Tongue (tissue), 2 donors: Measurements from ENCODE around the gene RALGAPA2. TPM values are rescaled to one million over a fixed set of nuclear protein-coding genes. Genes with fewer than 3 reads are reported as not detected.
A peak's percentile ranks its signal among the peaks of the same experiment; 100 is the strongest.

Experiments used
- DNase-seq: peaks from one replicate; pipeline ENCODE4 v3.0.0-alpha.2; 2015
- total RNA-seq: library from RNA; depleted of rRNA; stranded (reverse); fragments of >200 nt; gene quantifications from one replicate; pipeline ENCODE4 v1.2.3, GENCODE V29; 2014

Gene RALGAPA2
- total RNA-seq, 1 donor from 2014 or later, result 23.1 TPM

DNA sequence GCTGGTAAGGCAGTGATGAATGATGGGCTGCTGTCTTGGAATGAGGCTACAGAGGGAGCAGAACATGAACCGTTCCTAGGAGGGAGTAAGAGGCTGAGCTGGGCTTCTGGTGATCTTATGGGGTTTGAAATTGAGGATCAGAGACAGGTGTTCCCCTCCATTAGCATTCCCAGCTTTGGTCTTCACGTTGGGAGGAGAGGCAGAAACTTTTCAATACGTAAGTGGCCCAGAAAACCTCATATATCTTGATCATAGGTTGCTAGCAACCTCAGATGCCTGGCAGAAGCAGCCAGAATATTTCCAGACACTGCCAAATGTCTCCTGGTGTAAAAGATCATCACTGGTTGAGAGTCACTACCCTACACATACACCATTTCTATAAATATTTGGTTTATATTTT, 177.4 kb downstream of the RALGAPA2 start:
- DNase-seq, result no peak

DNA sequence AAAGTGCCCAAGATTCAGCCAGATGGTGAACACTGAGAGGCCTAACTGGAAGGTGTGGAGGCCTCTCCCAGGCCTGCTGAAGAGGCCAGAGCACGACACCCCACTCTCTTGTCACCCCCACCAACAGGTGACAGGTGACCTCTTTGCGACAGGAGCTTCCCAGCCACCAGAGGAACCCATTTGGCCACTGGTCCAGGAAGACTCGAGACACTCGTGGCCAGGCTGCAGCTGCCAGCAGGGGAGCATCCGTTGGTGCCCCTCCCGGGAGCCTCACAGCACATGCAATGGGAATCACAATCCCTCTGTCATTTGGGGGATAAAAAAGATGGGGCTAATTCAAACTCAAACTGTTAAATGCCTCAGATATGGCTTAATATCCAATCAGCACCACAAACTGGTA, 181.2 kb downstream of the RALGAPA2 start:
- DNase-seq, result no peak

DNA sequence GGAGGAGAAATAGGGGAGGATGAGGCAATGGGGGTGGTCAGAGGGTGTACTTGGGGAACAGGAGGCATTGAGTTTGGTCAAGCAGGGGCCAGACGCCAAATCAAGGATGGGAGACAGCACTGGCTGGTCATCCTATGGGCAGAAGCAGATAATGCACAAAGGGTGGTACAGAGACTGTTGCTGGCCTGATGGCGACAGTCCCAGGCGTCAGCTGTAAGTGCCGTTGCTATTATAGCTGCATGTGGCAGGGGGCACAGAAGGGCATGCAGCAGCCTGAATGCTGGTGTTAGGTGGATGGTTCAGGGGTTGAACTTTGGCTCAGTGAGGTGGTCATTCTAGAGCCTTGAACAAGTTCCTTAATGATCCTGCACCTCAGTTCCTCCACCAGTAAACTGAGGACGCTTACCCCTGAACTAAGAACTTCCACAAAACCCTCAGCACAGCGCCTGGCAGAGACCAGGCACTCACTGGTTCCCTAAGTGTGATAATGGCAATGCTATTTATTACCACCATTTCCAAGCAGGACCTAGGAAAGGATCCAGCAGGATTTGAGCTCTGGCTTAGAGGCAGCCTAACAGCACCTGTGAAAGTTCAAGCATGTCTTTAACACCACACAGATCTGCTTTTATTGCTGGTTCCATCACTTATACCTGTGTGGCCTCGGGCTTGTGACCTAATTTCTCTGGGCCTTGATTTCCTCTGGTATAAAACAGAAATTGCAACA, 181.9 kb downstream of the RALGAPA2 start:
- no peak for DNase-seq

DNA sequence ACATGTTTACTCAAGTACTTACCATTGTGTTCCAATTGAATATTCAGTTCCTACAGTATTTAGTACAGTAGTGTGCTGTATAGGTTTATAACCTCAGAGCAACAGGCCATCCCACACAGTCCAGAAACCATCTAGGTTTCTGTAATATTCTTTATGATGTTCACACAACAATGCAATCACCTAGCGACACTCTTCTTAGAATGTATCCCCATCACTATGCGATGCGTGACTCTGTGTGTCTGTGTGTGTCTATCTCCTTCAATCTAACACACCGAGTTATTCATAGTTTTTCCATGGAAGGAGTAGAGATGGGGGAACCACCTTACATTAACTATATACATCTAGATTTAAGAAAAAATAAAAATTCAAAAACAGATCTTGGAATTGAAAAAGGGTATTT, 182.8 kb downstream of the RALGAPA2 start:
- no peak for DNase-seq

DNA sequence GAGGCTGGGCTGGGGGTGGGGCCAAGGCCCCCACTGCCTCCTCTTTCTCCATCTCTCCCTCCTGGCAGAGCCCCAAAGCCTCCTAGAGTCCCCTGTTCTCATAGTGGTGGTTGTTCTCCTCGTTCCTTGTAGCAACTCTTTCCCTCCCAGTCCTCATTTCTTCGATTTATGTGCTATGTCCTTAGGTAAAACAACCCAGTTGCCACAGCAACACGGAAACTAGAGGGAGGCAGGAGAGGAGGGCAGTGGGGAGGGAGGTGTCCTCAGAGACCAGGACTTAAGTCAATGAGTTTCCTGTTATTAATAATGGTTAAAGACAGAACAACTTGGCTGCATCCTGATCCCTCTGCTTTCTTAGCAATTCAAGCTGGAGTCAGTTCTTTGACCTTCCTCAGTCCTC, 183.6 kb downstream of the RALGAPA2 start:
- no peak for DNase-seq

DNA sequence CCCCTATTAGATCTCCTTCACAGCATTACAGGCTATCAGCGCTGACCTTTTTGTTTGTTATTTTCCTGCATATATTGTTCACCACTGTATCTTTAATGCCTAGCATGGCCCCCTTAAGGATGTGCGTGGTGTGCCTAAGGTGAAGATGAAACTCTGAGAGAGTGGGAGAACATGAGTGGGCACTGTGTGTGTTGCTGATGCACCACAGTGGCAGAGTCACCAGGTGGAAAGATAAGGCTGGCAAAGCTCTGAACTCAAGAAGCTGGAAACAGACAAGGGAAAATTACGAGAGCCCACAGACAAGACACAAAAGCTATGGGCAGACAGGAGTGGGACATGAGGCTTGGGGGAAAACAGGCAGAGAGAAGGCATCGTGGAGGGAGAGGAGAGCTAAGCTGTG, 184.8 kb downstream of the RALGAPA2 start:
- DNase-seq, result no peak

DNA sequence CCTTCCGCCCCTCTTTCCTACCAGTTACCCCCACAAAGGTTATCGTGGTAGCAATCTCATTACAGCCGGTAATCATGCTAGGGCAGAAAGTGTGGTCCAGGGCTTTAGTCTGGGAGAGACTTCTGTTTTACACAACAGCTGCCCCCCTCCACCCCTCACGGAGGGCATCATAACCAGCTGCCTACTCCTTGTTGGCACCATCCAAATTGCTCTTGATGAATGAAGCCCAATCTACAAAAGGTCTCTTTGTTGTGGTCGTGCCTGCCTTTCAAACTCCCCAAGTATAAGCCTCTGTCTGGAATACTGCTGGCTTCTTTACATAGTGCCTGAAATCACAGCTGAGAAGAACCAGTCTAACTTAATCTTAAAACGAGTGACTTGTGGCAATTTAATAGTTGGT, 186.7 kb downstream of the RALGAPA2 start:
- peak; percentile 73 for DNase-seq

DNA sequence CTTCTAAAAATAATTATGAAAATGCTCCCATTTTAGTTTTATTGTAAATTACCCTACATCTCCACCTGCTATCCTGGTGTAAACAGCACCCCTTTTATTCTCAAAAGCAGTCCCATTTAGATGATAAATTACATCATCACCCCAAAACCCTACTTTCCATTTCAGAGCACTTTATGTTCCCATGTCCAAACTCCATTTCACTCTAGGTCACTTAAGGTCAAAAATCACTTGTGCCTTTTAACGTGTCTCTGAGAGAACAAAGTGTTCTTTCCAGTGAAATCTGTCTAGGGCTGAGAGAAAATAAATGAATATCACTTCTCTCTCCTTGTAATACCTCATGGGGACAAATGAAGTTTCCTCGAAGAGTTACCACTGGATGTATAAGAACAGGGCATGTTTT, 187.2 kb downstream of the RALGAPA2 start:
- DNase-seq, result no peak

DNA sequence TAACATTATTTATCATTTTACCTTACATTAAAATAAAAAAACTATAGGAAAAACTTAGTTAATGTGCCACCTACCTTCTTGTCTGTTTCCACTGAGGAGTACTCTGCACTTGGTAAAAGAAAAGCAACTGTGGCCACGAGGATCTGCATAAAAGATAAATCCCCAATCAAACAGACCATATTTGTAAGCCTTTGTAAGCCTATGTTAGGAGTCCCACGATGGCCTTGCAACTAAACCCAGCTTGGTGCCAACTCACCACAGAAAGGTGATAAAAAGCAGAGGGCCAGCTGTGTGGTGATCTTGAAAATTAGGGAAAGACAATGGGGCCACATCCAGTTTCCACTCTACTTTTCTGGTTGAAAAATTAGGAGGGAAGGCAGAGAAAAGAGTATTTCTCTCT, 187.7 kb downstream of the RALGAPA2 start:
- no peak for DNase-seq

DNA sequence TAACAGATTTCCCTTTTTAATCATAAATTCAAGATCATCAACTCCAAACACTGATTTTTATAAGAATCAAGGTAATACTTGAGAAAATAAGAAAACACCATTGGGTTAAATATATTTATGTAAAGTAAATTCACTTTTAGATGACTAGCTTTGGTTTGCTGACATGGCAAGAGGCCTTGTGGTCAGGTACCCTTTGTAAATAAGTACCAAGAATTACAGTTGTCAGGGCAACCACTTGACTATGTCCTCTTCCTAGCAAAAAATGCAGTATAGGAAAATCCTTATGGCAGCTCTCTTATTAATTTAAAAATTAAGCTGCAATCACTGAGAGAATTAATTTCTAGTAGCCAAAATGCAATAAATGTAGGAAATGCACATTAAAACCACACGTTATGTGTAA, 190.7 kb downstream of the RALGAPA2 start:
- DNase-seq, result no peak

DNA sequence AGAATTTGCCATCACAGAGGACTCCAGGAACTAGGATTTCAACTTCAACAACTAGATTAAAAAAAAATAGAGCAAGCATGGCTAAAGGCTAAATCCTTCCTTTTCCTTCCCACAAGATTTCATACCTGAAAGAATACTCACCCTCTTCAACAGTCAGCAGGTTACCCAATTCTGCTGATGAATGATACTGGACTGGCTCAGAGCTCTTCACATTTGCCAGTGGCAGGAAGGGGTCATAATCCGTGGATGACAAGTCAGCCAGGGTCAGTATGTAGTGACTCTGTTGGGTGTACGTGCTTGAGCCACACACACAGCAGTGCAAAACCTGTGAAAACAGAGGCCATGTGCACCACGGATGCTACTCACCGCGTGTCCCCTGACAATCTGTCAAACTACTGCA, 191.7 kb downstream of the RALGAPA2 start:
- DNase-seq, result no peak

DNA sequence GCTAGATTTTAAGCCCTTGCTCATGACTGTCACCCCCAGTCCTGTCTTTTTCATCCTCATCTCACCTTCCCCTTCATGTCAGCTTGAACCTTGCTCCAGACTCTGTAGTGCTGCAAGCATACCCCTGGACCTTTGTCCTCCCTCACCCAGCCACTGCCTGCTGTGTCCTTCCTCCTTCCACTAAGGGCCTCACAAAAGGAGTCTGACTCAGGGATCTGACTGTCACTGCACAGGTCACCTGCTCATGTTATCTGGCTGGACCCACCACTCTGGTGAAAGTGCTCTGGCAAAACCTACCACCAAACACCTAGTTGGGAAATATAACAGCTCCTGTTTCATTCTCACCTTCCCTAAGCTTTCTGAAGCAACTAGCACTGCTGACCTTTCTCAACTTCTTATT, 193.2 kb downstream of the RALGAPA2 start:
- no peak for DNase-seq

DNA sequence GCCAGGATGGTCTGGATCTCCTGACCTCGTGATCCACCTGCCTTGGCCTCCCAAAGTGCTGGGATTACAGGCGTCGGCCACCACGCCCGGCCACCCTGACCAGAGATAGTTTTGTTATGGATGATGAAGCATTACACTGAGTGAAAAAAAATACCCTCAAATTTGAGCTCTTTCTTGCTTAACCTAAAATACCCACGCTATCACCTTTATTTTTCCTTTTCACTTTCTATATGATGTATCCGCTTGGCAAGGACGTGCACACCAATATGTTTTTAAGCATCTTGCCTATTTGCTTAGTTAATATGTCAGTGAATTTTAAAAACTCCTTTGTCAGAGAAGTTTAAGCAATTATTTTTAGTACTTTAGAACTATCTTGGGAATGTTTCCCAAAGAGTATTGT, 194.2 kb downstream of the RALGAPA2 start:
- DNase-seq, result no peak

DNA sequence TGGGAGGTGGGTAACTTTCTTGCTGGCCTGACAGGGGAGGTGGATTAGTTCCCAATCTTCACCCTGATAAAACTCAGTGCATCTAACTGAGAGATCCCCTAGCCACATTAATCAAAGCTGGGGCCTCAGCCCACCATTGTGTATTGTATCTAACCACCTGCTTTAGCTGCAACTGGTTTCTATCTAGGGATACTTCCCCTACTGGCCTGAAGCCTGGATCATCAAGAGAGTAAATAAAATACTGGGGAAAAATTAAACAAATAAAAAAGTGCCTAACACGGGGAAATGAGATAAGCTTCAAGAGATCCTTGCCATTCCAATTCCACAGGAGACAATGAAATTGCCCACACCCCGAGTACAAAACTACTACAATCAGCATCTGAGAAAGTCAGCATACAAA, 195.1 kb downstream of the RALGAPA2 start:
- no peak for DNase-seq

DNA sequence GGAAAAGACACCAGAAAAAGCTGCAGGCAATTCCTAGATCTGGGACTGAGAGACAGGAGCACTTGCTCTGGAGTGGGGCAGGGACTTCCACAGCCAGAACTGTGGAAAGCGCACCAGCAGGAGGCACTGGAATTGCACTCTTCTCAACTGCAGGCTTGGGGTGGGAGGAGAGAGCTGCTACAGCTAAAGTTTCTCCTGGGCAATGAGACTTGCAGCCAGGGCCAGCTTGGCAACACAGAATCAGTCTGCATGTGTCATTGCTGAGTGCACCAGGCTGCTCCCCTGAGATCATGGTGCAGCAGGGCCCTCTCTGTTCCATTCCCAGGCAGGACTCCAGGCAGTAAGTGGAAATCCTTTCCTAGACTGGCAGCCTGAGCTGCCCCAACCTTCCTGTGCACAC, 198.7 kb downstream of the RALGAPA2 start:
- no peak for DNase-seq

DNA sequence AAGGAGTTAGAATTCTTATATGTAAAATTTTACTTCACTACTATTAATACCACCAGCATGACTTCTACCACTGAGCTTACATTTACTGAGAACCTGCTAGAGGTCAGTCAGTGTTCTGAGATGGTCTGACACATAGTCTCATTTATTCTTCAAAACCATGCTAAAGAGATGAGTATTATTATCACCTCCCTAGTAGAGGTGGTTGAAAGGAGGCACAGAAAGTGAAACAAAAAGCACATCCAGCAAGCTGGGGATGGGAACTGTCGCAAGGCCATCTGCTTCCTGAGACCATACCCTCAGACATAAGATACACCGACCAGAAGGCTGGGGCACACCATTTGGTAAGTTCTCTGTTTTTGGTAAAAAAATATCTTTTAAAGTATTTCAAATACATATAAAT, 206.9 kb downstream of the RALGAPA2 start:
- DNase-seq, result no peak

DNA sequence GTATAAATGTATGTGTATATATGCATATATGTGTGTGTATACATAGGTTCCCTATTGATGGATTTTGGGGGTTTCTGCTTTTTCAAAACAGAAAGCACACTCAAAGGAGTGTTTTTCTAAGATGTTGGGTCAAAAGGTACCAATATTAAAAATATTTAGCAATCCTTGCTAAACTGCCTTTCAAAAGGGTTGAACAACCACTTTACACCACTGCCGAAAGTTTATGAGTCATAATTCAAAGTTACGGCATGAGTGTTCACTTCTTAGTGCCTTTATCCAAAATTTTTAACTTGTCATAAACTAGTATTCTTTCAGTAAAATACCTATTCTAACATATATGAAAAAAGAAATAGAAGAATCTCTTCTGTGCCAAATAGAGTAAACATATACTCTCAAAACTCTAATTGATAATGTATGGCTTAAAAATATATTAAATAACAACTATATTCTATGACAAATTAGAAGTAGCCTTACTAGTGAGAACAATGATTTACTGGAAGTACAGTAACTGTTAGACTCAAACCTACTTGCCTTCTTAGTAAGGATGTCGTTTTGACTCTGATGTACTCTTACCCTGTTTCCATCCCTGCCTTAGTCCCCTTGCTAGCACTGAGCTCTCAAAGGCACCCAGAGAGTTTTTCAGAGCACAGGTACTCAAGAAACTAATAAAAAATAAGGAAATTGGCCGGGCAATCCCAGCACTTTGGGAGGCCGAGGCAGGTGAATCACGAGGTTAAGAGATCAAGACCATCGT, 208.5 kb downstream of the RALGAPA2 start:
- DNase-seq, result no peak

DNA sequence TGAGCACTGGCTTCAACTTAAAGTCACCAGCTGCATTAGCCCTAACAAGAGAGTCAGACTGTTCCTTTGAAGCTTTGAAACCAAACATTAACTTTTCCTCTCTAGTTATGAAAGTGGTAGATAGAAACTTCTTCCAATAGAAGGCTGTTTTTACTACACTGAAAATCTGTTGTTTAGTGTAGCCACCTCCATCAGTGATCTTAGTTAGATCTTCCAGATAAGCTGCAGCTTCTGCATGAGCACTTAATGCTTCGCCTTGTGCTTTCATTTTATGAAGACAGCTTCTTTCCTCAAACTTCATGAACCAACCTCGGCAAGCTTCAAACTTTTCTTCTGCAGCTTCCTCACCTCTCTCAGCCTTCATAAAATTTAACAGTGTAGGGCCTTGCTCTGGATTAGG, 211.3 kb downstream of the RALGAPA2 start:
- DNase-seq, result no peak

DNA sequence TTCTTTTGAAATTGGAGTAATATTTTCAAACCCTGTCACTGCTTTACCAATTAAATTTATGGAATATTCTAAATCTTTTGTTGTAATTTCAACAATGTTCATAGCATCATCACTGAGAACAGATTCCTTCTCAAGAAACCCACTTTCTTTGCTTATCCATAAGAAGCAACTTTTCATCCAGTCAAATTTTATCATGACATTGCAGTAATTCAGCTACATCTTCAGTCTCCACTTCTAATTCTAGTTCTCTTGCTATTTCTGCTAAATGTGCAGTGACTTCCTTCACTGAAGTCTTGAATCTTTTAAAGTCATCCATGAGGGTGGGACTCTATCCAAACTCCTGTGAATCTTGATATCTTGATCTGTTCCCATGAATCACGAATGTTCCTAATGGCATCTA, 212.1 kb downstream of the RALGAPA2 start:
- DNase-seq, result no peak

DNA sequence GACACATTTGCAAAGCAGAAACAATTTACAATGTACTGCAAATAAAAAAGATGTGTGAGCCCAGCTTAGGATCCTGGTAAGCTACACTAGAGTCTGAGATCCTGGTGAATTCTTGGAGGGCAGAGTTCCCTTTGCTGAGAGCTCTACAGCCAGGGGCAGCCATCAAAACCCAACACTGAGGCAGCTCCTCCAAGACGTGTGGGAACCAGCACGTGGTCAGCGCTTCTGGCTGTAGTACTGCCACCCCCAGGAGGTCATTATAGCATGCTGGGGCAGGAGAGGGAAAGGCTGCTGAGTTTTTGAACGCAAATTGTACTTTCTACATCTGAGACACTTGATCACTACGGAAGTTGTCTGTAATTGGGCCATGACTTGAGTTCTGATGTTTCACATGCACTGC, 213.0 kb downstream of the RALGAPA2 start:
- no peak for DNase-seq

DNA sequence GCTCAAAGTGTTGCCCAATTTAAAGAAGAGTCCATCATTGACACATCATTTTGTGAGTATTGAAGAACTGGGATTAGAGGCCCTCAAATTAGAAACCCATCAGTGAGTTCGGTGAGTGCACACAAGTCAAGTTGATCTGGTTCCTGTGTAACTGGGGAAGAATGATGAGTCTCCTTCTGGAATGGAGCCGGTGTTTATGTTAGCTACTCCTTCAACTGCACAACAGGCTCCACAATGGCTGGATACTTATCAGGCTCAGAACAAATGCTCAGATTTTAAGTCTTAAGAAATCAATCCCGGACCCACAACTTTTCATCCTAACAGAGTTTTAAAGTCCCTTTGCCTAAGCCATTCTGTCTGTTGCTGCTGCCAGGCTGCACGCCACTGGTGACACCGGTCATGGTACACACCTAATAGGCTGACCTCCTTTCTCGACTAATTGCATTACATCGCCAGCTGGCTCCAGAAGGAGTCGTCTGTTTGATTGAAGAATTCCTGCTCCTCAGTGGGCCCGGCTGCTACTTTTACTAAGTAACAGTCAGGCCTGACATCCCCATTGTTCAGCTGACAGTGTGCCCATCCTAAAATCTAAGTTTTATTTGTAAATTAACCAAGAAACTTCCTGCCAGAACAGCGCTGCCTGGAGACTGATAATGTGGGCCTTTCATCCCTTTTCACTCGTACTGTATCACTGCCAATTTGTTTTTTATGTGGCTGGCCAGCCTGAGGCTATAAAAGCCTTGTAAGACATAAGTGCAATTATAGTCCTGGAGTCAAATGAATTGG, 214.2 kb downstream of the RALGAPA2 start:
- peak; percentile 26 for DNase-seq

DNA sequence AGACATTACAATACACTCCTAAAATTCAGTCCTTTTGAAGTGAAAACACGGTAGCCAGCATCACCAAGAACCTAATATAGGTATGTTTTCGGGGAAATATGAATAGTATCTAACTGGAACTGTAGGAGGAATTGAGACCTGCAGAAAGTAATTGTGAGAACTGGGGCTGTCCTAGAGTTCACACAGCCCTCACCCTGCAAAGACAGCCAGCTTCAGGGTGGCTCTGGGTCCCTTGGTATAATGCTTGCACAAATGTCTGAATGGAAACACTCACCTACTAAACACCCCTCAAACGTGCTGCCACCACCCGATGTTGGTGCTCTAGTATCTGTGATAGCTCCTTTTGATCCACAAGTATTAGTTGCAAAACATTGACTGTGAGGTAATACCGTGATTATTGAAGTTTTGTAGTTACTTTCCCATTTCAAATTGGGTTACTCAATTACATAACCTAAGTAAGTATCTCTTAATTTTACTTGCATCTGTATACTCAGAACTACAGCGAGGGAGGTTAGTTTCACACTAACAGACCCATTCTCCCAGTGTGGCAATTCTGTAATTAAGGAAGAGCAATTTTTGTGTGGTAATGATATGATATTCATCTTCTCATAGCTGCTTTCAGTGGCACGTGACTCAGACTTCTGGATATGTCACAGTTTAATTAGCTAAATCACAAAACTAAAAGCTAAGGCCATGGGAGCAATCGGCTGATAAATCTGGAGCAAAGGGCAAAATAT, 215.0 kb downstream of the RALGAPA2 start:
- DNase-seq, result no peak
